ENCODE results near the gene GPR42. TPM values are rescaled to one million over a fixed set of nuclear protein-coding genes. Genes with fewer than 3 reads are reported as not detected.
A peak's percentile ranks its signal among the peaks of the same experiment; 100 is the strongest.

GPR42 gene
- total and polyA plus RNA-seq, 2 experiments from 2014 or later = not detected

- no peaks in the 10 kb centered on the region for H4K20me1 ChIP-seq (ENCODE audit: insufficient read depth, poor library complexity, severe bottlenecking)
- no peaks in the 10 kb centered on the region for H3K79me2 ChIP-seq
- DNase-seq (ENCODE audit: low spot score) = no peak
- no peak overlapping the region for H3K4me2 ChIP-seq
- TF ChIP-seq CTCF (IDR thresholded peaks at IDR 0.05; ENCODE audit: poor library complexity) (no peak), EZH2 (IDR thresholded peaks at IDR 0.05; ENCODE audit: borderline replicate concordance) (no peak), EZH2phosphoT487 (IDR thresholded peaks at IDR 0.05; ENCODE audit: low read depth, severe bottlenecking, unreplicated experiment) (no peak)
- 86% methylated on average over 6 of the region's 6 CpGs for WGBS (ENCODE audit: low lambda C conversion rate, missing lambda C conversion rate)
- no peak overlapping the region for H3K27ac ChIP-seq
- H3K4me3 ChIP-seq = no peak overlapping the region
- H3K36me3 ChIP-seq (replicated peaks; ENCODE audit: insufficient read depth, low read depth) = no peaks in the 10 kb centered on the region
- H3K9me3 ChIP-seq (ENCODE audit: low read depth) = peaks cover 4% of the 10 kb centered on the region
- H3K9me2 ChIP-seq (replicated peaks; ENCODE audit: insufficient read depth) = no peaks in the 10 kb centered on the region
- peaks cover 14% of the 10 kb centered on the region for H3K4me1 ChIP-seq (ENCODE audit: insufficient read depth)
- H3K27me3 ChIP-seq = no peaks in the 10 kb centered on the region
- H2AFZ ChIP-seq = no peak overlapping the region
Measured at GRCh38 chr19:35381926-35382325, 11.1 kb downstream of the GPR42 start.

GRCh38 chr19:35383536-35383935 is 12.7 kb downstream of the GPR42 start:
- Histone ChIP-seq H3K79me2 (no peaks in the 10 kb centered on the region), H2AFZ (no peak overlapping the region), H3K4me1 (ENCODE audit: insufficient read depth) (peaks cover 14% of the 10 kb centered on the region), H3K27ac (no peak overlapping the region), H3K9me3 (ENCODE audit: low read depth) (peaks cover 4% of the 10 kb centered on the region), H3K4me3 (no peak overlapping the region), H3K4me2 (no peak overlapping the region), H3K36me3 (replicated peaks; ENCODE audit: insufficient read depth, low read depth) (no peaks in the 10 kb centered on the region), H3K9me2 (replicated peaks; ENCODE audit: insufficient read depth) (no peaks in the 10 kb centered on the region), H4K20me1 (ENCODE audit: insufficient read depth, poor library complexity, severe bottlenecking) (no peaks in the 10 kb centered on the region), H3K27me3 (no peaks in the 10 kb centered on the region)
- 92% methylated on average over 2 of the region's 2 CpGs for WGBS (ENCODE audit: low lambda C conversion rate, missing lambda C conversion rate)
- no peak for DNase-seq (ENCODE audit: low spot score)
- TF ChIP-seq EZH2phosphoT487 (IDR thresholded peaks at IDR 0.05; ENCODE audit: low read depth, severe bottlenecking, unreplicated experiment) = no peak
- no peak for TF ChIP-seq EZH2 (IDR thresholded peaks at IDR 0.05; ENCODE audit: borderline replicate concordance)
- no peak for TF ChIP-seq CTCF (IDR thresholded peaks at IDR 0.05; ENCODE audit: poor library complexity)

GRCh38 chr19:35388277-35389054 is 17.6 kb downstream of the GPR42 start:
- no peaks in the 10 kb centered on the region for H3K4me1 ChIP-seq (ENCODE audit: insufficient read depth)
- H4K20me1 ChIP-seq (ENCODE audit: insufficient read depth, poor library complexity, severe bottlenecking) = no peaks in the 10 kb centered on the region
- H3K27me3 ChIP-seq = no peaks in the 10 kb centered on the region
- 93% methylated on average over 6 of the region's 6 CpGs for WGBS (ENCODE audit: low lambda C conversion rate, missing lambda C conversion rate)
- H3K9me2 ChIP-seq (replicated peaks; ENCODE audit: insufficient read depth) = no peaks in the 10 kb centered on the region
- no peak overlapping the region for H3K4me2 ChIP-seq
- DNase-seq (ENCODE audit: low spot score) = no peak
- no peak overlapping the region for H2AFZ ChIP-seq
- peak overlapping the region; percentile 23 for H3K27ac ChIP-seq
- no peaks in the 10 kb centered on the region for H3K36me3 ChIP-seq (replicated peaks; ENCODE audit: insufficient read depth, low read depth)
- peaks cover 4% of the 10 kb centered on the region for H3K9me3 ChIP-seq (ENCODE audit: low read depth)
- no peaks in the 10 kb centered on the region for H3K79me2 ChIP-seq
- no peak overlapping the region for H3K4me3 ChIP-seq
- TF ChIP-seq EZH2phosphoT487 (IDR thresholded peaks at IDR 0.05; ENCODE audit: low read depth, severe bottlenecking, unreplicated experiment) (no peak), CTCF (IDR thresholded peaks at IDR 0.05; ENCODE audit: poor library complexity) (no peak), EZH2 (IDR thresholded peaks at IDR 0.05; ENCODE audit: borderline replicate concordance) (no peak)

Measured in hepatocyte (in vitro differentiated cells).